Gastrocnemius medialis (tissue), 4 donors: ENCODE measurements around the gene ZBTB20.

ENCODE experiments used
- POLR2A ChIP-seq, 2 donors: fragments of 450-650 bp; IDR thresholded peaks; one replicate each; pipeline ENCODE4 v1.6.1; 2017; ENCODE audit warnings: antibody characterized with exemption in 2 of 2, mild to moderate bottlenecking in 2 of 2, moderate library complexity in 2 of 2
- TF ChIP-seq, protein P1 (sequence below), 5 experiments: fragments of 450-650 bp in 3 of 5; fragments of 200-600 bp in 2 of 5; sonication (generic) in 2 of 5; IDR thresholded peaks in 4 of 5; conservative IDR thresholded peaks in 1 of 5; 1 replicate in 4 of 5; 2 replicates in 1 of 5; pipeline ENCODE4 v1.5.1; 2016 to 2019; ENCODE audit warnings: antibody characterized with exemption in 5 of 5, mild to moderate bottlenecking in 3 of 5, moderate library complexity in 3 of 5

DNA sequence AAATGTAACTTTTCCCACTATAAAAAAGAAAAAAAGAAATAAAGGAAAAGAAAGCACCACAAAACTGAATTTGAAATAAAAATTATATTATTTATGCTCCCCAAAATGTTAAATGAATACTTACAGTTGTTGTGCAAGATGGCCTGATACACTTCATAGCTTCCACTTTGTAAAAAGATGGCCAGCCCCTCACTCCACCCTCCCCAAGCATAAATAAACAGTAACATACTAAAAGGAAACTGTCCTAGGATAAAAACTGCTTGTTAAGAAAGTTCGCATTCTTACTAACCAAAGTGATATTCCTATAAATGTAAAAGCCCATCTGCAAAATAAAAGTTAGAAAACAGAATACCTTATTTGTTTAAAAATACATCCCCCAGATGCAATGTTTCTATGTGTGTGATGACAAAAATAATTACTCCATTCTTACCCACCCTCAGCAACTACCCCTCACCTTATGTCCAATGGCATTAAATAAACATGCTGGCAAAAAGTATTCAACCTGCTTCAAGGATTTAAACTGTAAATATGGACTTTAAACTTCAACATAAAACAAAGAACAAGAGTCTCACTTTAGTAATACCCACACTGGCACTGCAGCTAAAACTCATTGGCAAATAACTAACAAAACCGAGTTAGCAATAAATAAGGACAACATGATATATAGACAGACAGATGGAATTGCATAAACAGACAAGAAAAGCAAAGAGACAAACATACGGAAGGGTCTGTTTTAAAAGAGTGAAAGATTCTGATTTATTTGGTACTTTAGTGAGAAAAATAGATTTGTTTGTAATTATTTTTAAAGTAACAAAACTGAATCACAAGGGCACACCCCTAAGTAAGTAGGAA, 47.7 kb downstream of the ZBTB20 start:
- TF ChIP-seq, protein P1, sequence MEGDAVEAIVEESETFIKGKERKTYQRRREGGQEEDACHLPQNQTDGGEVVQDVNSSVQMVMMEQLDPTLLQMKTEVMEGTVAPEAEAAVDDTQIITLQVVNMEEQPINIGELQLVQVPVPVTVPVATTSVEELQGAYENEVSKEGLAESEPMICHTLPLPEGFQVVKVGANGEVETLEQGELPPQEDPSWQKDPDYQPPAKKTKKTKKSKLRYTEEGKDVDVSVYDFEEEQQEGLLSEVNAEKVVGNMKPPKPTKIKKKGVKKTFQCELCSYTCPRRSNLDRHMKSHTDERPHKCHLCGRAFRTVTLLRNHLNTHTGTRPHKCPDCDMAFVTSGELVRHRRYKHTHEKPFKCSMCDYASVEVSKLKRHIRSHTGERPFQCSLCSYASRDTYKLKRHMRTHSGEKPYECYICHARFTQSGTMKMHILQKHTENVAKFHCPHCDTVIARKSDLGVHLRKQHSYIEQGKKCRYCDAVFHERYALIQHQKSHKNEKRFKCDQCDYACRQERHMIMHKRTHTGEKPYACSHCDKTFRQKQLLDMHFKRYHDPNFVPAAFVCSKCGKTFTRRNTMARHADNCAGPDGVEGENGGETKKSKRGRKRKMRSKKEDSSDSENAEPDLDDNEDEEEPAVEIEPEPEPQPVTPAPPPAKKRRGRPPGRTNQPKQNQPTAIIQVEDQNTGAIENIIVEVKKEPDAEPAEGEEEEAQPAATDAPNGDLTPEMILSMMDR (IDR thresholded peaks at IDR 0.05 in 4 of 5, conservative IDR thresholded peaks at IDR 0.05 in 1 of 5), result no peak
- no peak for TF ChIP-seq POLR2A (IDR thresholded peaks at IDR 0.05)
